Iris pigment epithelial cell (primary cell): ENCODE results near the gene PRDM10.
A peak's percentile ranks its signal among the peaks of the same experiment; 100 is the strongest.
"Not testable (repeated sequence)": the region's sequence is repeated elsewhere in the genome, so short reads cannot be mapped to it uniquely, and the experiment has no call there.

Experiments
- DNase-seq: peaks from one replicate; pipeline ENCODE4 v3.0.0-alpha.2; 2011; ENCODE audit warnings: low read depth

The PRDM10 gene

DNA sequence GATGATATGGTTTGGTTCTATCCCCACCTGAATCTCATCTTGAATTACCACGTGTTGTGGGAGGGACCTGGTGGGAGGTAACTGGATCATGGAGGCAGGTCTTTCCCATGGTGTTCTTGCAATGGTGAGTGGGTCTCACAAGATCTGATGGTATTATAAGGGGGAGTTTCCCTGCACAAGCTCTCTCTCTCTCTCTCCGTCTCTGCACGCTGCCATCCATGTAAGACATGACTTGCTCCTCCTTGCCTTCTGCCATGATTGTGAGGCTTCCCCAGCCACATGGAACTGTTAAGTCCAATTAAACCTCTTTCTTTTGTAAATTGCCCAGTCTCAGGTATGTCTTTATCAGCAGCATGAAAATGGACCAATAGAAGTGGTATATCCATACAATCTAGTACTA is 13.2 kb upstream of the PRDM10 start:
- not testable (repeated sequence) for DNase-seq

DNA sequence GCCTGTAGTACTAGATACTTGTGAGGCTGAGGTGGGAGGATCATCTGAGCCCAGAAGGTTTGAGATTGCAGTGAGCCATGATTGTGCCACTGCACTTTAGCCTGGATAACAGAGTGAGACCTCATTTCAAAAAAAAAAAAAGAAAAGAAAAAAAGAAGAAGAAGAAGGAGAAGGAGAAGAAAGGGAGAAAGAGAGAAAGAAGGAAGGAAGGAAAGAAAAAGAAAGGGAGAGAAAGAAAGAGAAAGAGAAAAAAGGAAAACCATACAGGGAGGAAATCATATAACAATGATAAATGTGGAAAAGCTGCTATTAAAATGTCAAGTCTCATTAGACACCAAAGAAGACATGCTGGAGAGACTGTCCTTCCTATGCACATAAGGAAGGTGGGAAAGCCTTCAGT is 5.7 kb upstream of the PRDM10 start:
- DNase-seq, result no peak

DNA sequence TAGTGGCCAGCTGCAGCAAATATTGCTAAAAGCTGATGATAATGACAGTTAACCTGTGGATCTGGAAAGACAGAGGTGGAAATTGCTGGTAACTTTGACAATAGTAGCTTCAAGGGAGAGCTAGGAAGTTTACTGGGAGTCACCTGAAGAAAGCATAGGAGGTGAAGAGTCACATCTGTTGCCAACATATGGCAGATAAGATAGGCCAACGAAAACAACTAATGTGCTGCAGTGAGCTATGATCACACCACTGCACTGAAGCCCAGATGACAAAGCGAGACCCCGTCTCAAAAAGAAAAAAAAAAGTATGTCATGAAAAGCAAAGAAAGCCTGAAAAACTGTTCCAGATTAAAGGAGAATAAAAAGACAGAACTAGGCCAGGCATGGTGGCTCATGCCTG is 4.3 kb upstream of the PRDM10 start:
- no peak for DNase-seq

DNA sequence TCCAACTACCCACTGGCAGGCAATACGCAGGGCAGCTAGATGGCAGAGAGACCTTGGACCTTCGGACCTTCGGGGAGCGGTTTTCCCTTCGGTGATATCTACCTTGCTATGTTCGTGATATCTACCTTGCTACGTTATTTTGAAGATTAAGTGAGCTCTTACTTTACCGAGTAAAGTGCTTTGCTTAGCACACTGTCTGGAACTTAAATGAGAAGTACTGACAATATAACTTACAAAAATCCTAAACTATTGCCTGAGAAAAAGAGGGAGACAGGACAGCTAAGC is 1.0 kb upstream of the PRDM10 start:
- DNase-seq, result no peak

DNA sequence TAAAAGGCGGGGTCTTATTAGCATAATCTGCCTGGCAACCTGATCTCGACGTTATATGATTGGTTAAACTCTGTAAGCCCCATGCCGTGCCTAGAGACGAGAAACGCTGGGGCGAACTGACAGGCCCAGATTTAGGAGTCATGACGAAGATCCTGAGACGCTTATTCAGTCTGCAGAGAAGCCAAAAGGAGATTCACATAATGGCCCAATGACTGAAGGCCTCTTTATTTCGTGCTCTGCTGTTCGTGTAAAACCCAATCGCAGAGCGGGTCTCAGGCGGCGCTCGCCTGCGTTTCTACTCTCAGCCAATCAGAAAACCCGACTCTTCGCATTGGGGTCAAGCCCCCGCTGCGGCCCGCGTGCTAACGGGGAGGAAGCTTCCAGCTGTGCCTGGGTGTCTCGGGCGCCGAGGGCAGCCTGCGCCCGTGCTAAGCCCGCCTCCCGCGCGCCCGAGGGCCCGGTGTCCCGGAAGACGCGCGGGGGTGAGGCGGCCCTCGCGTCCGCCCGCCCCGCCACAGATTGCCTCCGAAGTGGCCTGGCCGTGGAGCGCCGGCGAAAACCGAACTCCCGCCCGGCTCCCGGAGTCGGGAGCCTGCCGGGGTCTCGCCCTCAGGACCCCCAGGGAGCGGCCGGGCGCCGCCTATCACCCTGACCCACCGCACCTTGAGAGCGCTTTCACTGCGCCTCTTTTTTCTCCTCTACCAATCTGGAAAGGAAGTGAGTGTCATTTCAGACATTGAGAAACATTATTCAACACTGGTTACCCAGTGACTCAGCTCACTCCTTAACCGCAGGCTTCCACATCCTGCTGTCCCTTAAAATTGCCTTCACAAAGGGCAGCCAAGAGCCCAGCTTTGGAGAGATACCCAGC is 446 bp upstream of the PRDM10 start:
- peak; percentile 96 for DNase-seq

DNA sequence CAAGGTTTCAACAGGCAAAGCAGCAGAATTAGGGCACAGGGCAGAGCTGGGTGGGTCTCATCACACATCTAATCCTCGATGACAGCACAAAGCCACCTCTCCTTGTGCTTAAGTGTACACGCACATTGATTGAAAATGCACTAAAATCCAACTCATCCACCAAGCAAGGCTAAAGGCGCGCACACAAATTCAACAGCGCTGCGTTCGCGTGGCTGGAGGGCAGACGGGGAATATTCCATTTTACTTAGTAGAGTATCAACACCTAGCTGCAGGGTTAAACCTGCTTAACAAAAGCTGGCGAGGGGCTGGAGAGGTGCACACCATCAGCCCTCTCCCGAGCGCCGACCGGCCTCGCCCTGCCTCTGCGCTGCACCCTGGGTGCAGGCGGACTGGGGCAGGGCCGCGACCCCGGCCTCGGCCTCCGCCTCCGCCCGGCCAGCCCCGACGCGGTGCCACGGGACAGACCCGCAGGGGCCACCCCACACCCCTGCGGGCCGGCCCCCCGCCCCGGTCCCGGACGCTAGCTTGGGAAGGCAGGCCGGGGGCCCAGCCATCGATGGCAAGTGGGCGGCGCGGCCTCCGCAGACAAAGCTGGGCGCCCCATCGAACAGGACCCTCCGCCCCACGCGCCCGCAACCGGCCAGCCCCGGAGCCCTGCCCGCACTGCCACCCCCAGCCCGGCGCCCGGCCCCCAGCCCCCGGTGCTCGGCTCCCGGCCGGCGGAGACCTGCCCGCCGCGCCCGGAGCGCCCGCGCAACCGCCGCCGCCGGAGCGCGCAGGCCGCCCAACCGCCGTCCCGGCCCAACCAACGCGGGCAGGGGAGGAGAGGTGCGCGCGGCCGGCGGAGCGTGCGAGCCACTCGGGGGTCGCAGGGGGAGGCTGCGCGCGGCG is 929 bp downstream of the PRDM10 start:
- peak; percentile 36 for DNase-seq

DNA sequence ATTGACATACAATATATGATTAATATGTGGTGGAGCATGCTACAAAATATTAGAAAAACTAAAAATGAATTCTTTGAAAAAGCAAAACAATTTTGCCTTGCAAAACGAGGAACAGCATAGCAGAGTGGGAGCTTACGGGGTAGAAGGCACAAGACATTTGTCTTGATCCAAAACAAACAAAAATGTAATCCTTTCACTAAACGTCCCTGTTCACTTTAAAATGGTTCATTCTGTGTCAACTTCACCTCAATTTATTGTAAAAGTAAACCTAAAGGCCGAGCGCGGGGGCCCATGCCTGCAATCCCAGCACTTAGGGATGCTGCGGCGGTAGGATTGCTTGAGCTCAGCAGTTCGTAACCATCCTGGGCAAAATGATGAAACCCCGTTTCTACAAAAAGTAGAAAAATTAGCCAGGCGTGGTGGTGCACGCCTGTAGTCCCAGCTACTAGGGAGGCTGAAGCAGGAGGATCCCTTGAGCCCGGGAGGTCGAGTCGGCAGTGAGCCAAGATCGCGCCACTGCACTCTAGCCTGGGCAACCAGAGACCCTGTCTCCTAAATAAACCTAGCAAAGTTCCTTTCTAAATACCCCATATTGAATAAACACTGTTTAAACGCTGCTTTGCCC is 2.0 kb downstream of the PRDM10 start:
- DNase-seq, result no peak

DNA sequence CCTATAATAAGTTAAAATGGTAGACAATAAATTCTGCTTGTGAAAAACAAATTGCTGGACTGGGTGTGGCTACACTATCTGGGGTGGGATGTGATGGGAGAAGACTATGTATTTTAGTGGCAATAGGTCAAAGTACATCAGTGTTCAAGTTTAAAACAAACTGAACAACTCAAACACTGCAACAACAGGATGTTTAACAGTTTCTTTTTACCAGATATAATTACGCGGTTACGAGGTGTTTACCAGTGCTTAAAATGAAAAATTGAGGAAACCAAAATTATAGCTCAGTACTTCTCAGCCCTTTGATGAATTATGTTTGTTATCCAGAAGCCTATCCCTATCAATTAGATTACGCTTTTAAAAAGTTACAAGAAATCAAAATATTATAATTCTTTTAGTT is 3.2 kb downstream of the PRDM10 start:
- no peak for DNase-seq

DNA sequence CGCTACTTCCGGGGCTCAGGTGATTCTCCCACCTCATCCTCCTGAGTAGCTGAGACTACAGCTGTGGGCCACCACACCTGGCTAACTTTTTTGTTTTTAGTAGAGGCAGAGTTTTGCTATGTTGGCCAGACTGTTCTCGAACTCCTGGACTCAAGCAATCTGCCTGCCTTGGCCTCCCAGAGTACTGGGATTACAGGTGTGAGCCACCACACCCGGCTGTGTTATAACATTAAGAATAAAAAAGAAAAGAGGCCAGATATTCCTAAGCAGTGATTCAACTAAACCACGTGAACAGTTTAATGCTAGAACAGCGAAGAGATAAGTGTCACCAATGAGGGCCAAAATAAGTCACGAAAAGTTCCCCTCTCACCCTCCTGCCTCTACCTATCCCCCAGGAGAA is 3.7 kb downstream of the PRDM10 start:
- DNase-seq, result no peak

DNA sequence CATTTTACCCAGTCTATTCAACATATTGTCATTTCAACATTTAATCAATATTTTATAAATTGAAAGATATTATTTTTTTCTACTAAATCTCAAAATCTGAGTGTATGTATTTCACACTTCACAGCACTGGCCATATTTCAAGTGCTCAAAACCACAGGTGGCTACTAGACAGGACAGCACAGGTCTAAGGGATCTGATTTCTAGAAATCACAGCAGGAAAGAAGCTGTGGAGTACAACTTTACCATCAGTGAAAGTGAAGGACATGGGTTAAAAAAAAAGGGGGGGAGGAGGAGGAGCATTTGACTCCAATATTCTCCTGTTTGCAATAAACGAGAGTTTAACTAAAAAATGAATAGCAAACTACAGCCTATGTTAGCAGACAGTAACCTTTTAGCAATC is 4.5 kb downstream of the PRDM10 start:
- no peak for DNase-seq

DNA sequence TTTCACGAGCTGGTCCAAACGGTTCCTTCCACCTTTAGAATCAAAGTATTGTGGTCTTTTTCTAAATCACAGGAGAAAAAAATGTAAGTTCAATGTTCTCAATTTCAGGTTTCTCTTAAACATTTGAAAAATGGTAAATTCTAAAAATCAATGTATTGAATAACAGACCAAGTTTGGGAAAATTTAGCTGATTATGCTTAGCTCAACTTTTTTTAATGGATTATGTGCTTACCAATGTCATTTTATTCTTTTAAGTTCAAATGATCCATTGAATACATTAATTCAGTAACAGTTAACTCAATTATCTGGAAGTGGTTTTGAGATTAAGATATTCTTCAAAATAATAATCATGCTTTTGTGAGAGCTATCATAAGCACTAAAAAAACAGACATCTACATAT is 5.1 kb downstream of the PRDM10 start:
- no peak for DNase-seq

DNA sequence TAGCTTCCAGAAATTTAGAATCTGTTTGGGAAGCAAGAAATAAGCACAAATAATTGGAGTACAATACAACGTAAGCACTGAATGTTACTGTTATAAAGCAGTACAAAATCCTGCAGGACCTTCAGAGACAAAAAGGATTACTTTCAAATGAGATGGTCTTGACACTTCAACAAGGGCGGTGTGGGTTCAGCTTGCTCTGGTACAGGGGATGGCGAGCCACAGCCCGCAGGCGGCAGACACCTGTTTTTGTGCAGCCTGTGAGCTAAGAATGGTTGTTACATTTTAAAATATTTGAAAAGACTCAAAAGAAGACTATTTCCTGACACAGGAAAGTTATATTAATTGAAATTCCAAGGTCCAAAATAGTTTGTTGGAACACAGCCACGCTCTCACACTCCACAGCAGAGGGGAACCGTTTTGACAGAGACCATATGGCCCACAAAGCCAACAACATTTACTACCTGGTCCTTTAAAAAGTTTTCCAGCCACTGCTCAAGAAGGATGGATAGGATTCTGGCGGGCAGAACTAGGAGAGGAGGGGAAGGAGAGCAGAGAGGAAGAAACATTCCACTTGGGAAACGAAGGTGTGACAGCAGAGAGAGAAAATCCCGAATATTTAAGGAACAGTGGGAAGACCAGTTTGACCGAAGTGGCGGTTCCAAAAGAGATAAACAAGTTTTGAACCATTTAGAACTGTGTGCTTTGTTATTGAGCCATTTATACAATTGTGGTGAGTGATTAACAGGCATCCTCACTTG is 6.3 kb downstream of the PRDM10 start:
- no peak for DNase-seq

DNA sequence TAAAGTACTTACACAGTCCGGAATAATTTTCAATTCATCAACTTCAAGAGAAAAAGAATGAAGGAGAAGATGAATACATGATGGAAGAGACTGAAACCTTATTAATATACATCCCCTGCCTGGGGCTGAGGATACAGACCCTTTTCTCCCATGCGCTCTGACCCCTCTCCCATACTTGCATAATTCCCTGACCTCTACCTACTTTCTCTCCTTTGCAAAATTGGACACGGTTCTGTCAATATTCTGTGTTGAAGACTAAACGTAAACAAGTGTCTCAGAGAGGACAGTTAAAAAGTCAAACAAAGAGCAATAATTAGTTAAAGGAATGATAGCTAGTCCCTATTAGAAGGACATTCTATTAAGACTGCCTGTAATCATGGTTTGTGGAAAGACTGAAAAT is 7.5 kb downstream of the PRDM10 start:
- no peak for DNase-seq

DNA sequence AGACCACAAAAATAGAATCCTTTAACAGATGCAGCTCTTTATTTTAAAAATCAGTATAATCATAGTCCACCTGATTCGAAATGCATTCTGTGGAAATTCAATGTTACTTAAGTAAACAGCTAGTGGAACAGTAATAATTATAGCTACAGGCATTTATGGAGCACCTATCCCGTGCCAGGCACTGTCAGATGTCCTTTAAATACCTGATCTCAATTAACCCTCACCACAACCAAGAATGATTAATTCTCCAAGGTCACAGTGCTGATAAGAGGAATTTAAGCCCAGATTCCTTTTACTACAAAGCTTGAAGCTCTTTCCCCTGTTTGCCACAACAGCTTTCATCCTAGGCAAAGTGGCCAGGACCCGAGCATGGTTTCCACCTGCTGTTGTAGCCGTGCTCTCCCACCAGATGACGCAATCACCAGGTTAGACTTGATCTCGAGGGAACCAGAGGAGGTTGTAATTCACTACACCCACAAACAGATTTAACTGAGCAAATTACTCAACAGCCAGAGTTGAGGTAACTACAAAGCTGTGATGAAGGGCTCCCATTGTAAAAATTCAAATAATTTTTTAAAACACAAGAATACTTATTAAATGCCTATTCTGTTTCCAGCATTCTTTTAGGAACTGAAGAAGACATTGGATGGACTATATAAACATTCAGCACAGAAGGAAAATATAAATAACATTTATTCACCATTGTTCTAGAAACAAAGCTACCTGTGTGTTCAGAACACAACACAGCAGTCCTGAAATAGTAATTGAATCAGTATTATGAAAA is 10.3 kb downstream of the PRDM10 start:
- peak; percentile 60 for DNase-seq

DNA sequence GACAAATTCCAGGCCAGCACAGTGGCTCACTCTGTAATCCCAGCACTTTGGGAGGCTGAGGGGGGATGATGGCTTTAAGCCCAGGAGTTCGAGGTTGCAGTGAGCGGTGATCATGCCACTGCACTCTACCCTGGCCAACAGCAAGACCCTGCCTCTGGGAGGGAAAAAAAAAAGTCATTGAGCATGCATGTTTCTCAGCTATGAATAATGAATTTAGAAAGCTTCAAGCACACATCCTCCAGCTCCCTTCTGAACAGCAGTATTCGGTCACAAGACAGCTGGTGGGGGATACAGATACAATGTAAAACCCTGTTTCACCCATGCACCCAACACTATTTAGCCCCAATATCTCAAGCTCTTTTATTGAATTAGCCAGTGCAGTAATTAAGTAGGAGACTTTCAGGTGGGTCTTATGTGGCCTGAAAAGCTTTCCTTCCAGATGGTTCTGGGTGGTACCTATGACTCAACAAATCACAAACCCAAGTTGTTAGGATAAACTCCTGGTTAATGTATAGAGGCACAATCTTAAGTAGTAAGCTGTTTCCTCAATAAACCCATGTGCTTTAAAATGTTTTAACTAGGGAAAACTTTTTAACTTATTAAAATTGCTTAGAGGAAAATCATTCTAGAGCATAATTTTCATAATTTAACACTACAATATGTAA is 13.4 kb downstream of the PRDM10 start:
- DNase-seq, result no peak

DNA sequence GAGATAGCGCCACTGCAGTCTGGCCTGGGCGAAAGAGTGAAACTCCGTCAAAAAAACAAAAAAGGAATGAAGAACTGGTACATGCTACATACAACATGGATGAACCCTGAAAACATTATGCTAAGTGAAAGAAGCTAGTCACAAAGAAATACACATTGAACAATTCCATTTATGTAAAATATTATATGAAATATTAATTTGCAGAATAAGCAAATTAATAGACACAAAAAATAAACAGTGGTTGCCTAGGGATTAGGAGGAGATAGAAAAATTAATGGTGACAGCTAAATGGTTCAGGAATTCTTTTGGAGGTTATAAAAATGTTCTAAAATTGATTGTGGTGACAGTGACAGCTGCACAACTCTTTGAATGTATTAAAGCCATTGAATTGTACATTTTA is 14.7 kb downstream of the PRDM10 start:
- no peak for DNase-seq

DNA sequence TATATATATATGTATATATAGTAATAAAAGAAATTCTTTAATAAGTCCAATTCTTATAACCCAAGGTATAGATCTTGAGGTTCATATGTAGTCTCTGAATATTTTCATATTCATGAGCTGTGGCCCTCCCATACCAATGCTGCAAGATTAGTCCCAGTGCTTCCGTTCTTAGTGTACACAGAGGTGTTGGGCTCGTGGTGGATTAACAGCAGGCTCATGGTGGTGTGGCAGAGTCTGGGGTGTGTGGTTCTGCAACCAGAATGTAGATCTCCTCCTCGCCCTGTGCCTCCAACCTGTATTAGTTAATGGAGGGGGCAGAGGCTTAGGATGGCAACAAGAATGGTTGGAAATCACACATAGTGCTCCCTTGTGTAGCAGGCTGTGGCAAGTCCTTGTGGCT is 16.8 kb downstream of the PRDM10 start:
- DNase-seq, result no peak

DNA sequence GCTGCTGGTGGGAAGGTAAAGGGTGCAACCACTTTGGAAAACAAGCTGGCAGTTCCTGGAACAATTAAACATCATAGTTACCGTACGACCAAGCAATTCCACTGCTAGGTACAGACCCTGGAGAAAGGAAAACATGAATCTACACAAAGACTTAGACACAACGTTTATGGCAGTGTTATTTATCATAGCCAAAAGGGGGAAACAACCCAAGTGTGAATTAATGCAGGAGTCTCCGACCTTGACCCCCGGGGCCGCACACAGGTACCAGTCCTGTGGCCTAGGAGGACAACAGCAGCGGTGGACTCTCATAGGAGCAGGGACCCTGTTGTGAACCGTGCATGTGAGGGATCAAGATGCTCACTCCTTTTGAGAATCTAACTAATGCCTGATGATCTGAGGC is 22.5 kb downstream of the PRDM10 start:
- no peak for DNase-seq

DNA sequence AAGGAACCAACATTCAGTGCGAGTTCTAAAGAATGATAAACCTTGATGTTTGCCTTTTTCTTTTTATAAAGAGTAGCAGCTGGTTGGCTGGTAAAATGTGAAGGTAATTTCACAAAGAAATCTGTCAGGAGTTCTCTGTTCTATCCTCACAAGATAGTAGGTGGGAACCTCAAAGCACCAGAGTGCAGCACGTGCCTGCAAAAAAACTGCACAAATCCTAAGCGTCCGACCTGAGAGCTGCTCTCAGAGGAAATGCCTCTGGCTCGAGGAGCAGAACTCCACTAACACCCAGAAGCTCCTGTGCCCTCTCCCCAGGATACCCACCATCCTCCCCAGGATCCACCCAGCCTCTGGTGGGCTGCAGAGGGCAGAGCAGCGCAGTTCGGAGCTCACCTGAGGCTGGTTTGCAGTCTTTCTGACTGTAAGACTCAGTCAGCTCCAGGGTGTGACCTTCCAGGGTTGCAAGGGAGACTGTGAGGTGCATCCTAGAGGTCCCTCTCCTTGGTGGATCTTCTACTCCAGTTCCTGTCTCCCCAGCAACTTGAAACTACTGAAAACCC is 23.5 kb downstream of the PRDM10 start:
- no peak for DNase-seq

DNA sequence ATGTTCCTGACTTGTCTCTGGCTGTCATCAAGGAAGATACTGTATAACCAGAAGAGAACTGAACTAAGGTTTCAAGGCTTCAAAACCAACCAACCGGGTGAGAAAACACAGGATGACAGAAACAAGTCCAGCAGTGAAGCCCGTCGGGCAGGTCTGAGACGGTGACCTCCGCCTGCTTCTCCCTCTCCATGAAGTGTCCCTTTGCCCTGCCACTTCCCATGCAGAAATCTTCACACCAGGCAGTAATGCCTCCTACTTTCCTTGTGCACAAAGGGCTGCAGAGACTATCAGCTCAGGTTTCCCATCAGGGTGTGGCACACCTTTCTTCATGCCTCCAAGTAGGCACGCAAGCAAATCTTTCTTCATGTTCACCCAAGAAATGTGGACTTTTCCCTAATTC is 24.2 kb downstream of the PRDM10 start:
- no peak for DNase-seq

DNA sequence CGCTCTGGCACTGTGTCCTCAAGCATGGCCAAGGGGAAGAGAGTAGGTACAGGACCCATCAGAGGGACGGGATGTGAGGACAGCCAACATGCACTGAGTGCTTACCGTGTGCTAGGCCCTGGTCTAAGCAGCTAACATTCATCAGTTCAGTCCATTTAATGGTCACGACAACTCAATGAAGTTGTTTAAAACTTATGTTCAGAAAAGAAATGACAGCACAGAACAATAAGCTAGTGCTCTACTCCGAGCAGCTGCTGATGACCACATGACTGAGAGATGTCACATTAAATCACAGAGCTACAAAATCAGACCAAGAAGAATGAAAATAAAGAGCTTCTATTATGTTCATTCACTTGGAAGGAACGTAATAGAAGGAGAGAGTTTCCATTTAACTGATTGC is 26.3 kb downstream of the PRDM10 start:
- no peak for DNase-seq
